ENCODE results near the gene SPOP. TPM values are rescaled to one million over a fixed set of nuclear protein-coding genes. Genes with fewer than 3 reads are reported as not detected.
A peak's percentile ranks its signal among the peaks of the same experiment; 100 is the strongest.

SPOP gene
- total and polyA plus RNA-seq, 9 of the 15 experiments (the other 6 are each of a cell fraction or from before 2014, with no cell fraction given), result 34.2 to 65.9 (median 39.7) TPM

DNA sequence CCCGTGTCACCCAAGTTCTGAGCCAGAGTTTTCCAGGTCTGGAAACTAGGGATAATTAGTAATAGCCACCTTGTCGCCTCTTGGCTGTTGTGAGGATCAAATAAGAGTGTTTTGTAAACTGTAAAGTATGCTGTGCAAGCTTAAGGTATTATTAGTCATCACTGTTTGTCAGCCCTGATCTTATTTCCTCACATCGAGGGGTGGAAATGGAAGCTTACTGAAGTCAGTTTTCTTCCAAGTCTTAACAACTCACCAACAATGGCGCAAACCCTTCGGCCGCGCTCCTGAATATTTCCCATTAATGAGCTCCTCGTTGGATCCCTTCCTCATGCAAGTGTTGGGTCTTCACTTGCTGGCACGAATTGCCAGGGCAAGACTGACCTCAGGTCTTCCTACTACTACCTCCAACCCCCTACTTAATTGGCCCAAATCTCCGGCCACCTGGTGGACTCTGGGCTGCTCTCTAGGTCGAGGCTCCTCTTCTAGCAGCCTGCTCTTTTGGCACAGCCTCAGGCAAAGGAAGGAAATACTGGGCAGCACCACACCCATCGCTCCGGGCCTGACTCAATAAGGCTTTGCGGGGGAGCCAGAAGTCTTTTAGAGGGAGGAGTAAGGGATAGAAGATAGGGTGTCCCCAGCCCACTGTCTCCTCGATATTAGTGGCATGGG is 30.8 kb upstream of the SPOP start (continued):
- TF ChIP-seq, protein P1, sequence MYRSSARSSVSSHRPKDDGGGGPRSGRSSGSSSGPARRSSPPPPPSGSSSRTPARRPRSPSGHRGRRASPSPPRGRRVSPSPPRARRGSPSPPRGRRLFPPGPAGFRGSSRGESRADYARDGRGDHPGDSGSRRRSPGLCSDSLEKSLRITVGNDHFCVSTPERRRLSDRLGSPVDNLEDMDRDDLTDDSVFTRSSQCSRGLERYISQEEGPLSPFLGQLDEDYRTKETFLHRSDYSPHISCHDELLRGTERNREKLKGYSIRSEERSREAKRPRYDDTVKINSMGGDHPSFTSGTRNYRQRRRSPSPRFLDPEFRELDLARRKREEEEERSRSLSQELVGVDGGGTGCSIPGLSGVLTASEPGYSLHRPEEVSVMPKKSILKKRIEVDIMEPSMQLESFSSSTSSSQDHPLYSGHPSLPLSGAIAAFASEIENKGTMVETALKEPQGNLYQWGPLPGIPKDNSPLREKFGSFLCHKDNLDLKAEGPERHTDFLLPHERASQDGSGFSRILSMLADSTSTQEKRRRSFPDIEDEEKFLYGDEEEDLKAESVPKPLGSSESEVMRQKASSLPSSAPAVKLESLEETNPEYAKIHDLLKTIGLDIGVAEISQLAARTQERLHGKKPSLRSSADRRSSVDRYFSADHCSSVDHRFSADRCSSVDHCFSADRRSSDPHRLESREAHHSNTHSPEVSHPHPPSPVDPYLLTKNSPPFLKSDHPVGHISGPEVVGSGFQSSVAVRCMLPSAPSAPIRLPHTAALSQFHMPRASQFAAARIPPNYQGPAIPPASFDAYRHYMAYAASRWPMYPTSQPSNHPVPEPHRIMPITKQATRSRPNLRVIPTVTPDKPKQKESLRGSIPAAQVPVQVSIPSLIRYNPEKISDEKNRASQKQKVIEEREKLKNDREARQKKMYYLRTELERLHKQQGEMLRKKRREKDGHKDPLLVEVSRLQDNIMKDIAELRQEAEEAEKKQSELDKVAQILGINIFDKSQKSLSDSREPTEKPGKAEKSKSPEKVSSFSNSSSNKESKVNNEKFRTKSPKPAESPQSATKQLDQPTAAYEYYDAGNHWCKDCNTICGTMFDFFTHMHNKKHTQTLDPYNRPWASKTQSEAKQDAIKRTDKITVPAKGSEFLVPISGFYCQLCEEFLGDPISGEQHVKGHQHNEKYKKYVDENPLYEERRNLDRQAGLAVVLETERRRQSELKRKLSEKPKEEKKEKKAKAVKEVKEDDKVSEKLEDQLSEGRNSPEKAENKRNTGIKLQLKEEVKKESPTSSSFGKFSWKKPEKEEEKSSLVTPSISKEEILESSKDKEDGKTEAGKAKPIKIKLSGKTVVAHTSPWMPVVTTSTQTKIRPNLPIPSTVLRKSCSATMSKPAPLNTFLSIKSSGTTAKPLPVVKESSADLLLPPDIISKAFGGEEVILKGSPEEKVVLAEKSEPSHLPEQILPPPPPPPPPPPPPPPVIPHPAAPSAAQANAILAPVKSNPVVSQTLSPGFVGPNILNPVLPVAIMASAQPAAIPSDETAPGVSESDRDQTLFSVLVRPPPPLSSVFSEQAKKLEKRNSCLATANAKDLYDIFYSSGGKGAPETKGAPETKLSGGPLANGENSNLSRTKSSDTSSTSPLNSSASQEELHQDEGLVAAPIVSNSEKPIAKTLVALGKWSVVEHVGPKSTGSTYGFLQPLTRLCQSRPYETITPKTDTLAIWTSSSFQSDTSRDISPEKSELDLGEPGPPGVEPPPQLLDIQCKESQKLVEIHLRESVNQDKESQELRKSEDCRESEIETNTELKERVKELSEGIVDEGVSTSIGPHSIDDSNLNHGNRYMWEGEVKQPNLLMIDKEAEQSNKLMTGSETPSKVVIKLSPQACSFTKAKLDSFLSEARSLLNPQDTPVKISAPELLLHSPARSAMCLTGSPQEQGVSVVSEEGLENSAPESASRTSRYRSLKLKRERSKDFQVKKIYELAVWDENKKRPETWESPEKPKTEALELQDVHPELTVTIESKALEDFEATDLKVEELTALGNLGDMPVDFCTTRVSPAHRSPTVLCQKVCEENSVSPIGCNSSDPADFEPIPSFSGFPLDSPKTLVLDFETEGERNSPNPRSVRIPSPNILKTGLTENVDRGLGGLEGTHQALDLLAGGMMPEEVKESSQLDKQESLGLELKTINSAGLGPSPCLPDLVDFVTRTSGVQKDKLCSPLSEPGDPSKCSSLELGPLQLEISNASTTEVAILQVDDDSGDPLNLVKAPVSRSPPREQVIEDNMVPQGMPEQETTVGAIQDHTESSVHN (IDR thresholded peaks at IDR 0.05; ENCODE audit: borderline replicate concordance in 1 of 2, low read depth in 1 of 2), result 0 out of 4 replicates have a peak, but pooled peaks of 1 of the 2 experiments have one; percentile 3
- TF ChIP-seq ZNF121 (CRISPR knock-in tag; conservative IDR thresholded peaks at IDR 0.05) (no peak), GABPB1 (CRISPR knock-in tag; IDR thresholded peaks at IDR 0.05) (peak; percentile 56; the same call in 1 of the 2 replicates), PML (IDR thresholded peaks at IDR 0.05; ENCODE audit: low read length) (0 out of 2 replicates have a peak, but pooled peaks have one; percentile 12), ELF4 (CRISPR knock-in tag; IDR thresholded peaks at IDR 0.05) (peak; percentile 37; the same call in 1 of the 2 replicates), YY1 (IDR thresholded peaks at IDR 0.05; ENCODE audit: borderline replicate concordance in 1 of 3, control insufficient read depth in 1 of 3, extremely low read depth in 1 of 3, insufficient read depth in 3 of 3, insufficient read length in 1 of 3, insufficient replicate concordance in 2 of 3, low read depth in 1 of 3, low read length in 2 of 3) (no peak), POLR2H (tag; IDR thresholded peaks at IDR 0.05; ENCODE audit: low read depth) (no peak), THRAP3 (IDR thresholded peaks at IDR 0.05; ENCODE audit: borderline replicate concordance) (0 out of 2 replicates have a peak, but pooled peaks have one; percentile 57), FOXJ2 (tag; IDR thresholded peaks at IDR 0.05) (no peak)
- TF ChIP-seq, protein P2, sequence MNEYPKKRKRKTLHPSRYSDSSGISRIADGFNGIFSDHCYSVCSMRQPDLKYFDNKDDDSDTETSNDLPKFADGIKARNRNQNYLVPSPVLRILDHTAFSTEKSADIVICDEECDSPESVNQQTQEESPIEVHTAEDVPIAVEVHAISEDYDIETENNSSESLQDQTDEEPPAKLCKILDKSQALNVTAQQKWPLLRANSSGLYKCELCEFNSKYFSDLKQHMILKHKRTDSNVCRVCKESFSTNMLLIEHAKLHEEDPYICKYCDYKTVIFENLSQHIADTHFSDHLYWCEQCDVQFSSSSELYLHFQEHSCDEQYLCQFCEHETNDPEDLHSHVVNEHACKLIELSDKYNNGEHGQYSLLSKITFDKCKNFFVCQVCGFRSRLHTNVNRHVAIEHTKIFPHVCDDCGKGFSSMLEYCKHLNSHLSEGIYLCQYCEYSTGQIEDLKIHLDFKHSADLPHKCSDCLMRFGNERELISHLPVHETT (CRISPR knock-in tag; conservative IDR thresholded peaks at IDR 0.05 in 1 of 2, IDR thresholded peaks at IDR 0.05 in 1 of 2), result no peak
- TF ChIP-seq, protein P3, sequence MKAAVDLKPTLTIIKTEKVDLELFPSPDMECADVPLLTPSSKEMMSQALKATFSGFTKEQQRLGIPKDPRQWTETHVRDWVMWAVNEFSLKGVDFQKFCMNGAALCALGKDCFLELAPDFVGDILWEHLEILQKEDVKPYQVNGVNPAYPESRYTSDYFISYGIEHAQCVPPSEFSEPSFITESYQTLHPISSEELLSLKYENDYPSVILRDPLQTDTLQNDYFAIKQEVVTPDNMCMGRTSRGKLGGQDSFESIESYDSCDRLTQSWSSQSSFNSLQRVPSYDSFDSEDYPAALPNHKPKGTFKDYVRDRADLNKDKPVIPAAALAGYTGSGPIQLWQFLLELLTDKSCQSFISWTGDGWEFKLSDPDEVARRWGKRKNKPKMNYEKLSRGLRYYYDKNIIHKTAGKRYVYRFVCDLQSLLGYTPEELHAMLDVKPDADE (conservative IDR thresholded peaks at IDR 0.05; ENCODE audit: control insufficient read depth, low read depth, low read length), result no peak
- TF ChIP-seq, protein P4, sequence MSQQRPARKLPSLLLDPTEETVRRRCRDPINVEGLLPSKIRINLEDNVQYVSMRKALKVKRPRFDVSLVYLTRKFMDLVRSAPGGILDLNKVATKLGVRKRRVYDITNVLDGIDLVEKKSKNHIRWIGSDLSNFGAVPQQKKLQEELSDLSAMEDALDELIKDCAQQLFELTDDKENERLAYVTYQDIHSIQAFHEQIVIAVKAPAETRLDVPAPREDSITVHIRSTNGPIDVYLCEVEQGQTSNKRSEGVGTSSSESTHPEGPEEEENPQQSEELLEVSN (IDR thresholded peaks at IDR 0.05; ENCODE audit: borderline replicate concordance in 1 of 2, extremely low read depth in 1 of 2, insufficient read depth in 1 of 2, insufficient read length in 1 of 2, low read depth in 1 of 2, low read length in 1 of 2, poor library complexity in 1 of 2, severe bottlenecking in 1 of 2), result no peak
